Erythroblast (primary cell): ENCODE data around the gene PTCD2.

ENCODE experiments used
- DNase-seq, 2 experiments: peaks; one replicate each; lab custom pipeline; 2025; lab: John Stamatoyannopoulos, UW
- GATA1 ChIP-seq: IDR thresholded peaks from 2 replicates; pipeline ENCODE4 v1.6.1; 2011; ENCODE audit warnings: low read depth, mild to moderate bottlenecking, control low read depth, low read length, moderate library complexity
- POLR2A ChIP-seq: IDR thresholded peaks from 2 replicates; pipeline ENCODE4 v1.6.1; 2011; ENCODE audit warnings: mild to moderate bottlenecking, low read length

The PTCD2 gene

GRCh38 chr5:72338689-72339209 lies 18.6 kb downstream of the PTCD2 start:
- DNase-seq = no peak
- TF ChIP-seq GATA1 (no peak), POLR2A (no peak)

DNA sequence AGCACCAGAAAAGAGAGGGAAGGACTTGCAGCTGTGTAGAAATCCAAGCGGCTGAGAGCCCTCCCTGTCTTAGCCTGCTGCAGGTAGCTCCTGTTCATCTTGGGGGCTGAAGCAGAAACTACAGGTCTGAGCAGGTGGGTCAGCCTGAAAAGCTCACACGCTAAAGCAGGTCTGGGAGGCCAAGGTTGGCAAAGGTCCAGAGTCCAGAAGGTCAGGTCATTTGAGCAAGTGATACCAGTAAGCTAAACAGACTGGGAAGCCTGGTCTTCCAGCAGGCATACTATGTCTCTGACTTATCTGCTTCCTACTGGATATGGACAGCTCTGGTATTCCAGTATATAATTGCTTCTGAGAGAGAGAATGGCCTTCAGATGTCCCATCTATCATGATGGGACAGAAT lies 26.2 kb downstream of the PTCD2 start:
- DNase-seq = no peak
- TF ChIP-seq POLR2A (no peak), GATA1 (no peak)

DNA sequence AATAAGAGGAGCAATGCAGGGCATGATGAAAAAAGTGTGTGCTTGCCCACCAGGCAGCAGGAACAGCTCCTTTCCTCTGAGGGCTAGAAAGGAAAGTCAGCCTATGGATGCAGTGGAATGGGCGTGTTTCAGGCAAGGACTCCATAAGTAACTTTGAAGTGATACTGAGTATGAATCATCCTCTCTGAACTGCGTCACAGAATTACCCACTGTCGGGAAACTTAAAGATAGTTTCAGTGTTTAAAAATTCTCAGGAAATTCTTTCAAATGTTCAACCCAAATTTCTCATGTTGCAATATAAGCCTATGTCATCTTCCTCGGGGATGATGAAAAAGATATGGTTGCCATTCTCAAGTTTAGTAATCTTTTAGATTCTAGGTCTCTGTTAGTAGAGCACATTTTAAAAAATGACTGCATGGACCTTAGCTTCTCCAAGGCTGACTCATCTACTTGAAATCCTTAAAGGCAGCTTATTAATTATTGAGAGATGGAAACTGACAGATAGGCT lies 27.7 kb downstream of the PTCD2 start:
- TF ChIP-seq POLR2A = no peak
- no peak for TF ChIP-seq GATA1
- DNase-seq = peak in 1 of 2 experiments; percentile 14

GRCh38 chr5:72351376-72351775 lies 31.2 kb downstream of the PTCD2 start:
- no peak for DNase-seq
- TF ChIP-seq GATA1 (no peak), POLR2A (no peak)

- TF ChIP-seq GATA1 (no peak), POLR2A (no peak)
- DNase-seq = no peak
These were observed 32.4 kb downstream of the PTCD2 start for GRCh38 chr5:72352616-72353015.

DNA sequence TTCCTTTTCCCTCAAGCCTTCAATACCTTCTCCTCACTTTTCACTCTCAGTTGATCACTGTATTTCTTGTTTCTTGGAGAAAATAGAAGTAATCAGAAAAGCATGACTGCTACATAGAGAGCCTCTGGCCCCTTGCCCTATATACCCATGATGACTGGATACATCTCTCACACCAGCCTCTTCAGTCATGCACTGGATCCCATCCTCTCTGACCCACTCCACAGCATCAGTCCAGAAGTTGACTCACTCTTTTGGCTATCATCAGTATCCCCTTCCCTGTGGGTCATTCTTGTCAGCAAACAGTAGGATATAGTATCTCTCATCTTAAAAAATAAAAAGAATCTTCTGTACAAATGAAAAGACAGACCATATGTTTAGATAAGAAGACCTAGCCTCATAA lies 32.9 kb downstream of the PTCD2 start:
- TF ChIP-seq POLR2A = no peak
- TF ChIP-seq GATA1 = no peak

GRCh38 chr5:72355706-72356299 lies 35.6 kb downstream of the PTCD2 start:
- DNase-seq = no peak
- TF ChIP-seq POLR2A (no peak), GATA1 (no peak)

More for the DNA sequence above, 32.9 kb downstream of the PTCD2 start:
- DNase-seq = no peak

GRCh38 chr5:72356361-72356760 lies 36.2 kb downstream of the PTCD2 start:
- DNase-seq = no peak
- TF ChIP-seq GATA1 (no peak), POLR2A (no peak)

DNA sequence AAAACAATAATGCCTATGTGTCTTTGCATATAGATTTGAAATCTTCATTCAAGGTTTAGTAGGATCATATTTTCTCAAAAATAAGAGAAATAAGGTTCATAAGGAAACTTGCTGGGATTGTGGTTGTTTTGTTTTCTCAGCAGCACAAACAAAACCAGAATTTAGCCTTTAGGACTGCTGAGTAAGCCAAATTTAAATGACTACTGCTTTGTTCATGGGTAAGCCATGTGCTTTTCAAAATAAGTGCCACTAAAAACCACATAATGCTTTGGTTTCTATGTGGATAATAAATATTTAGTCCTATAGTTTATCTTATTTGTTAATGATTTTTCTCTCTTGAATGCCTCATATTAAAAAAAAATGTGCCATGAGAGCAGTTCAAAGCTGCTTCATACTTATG lies 38.8 kb downstream of the PTCD2 start:
- DNase-seq = no peak
- TF ChIP-seq POLR2A = no peak
- no peak for TF ChIP-seq GATA1

DNA sequence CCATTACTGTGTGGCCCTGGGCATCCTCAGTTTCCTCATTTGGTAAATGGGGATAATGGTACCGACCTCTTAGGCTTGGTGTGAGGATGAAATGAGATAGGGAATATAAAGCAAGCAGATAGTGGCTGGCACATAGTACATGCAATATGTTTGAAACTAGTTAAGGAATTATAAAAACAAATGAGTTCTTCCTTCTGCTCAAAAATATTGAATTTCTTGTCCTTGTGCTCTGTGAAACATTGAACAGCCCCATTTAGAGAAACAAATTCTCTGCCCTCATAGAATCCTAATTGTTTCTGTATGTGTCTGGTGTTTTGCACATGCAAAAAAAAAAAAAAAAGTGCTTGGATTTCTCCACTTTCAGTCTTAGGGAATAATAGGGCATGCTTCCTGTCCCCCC lies 39.7 kb downstream of the PTCD2 start:
- no peak for TF ChIP-seq GATA1
- no peak for TF ChIP-seq POLR2A
- DNase-seq = no peak

DNA sequence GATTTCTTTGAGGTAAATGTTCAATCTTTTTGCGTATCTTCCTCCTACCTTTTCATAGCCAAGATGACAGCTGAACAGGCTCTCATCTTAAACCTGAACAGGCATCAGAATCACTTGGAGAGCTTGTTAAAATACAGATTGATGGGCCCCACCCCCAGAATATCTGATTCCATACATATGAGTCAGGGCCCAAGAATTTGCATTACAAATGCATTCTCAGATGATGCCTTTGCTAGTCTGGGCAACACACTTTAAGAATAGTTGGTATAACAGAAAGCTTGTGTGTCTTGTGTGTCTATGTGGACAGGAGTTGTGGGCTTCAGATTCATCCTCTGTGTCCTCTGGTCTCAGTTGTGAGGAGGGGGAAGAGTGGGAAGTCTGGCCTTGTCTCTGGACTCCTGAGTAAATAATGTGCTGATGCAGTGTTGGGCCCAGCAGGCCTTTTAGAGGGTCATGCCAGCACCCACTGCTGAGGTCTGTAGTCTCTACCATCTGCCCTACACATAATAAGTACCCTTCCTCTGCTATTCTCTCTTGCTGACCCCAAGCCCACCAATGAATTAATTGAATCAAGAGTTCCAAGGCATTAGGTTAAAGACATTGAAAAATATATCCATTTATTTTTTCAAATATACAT lies 43.1 kb downstream of the PTCD2 start:
- no peak for TF ChIP-seq POLR2A
- TF ChIP-seq GATA1 = no peak
- no peak for DNase-seq

GRCh38 chr5:72364171-72364570 lies 44.0 kb downstream of the PTCD2 start:
- DNase-seq = peak in 1 of 2 experiments; percentile 42
- TF ChIP-seq GATA1 = no peak
- TF ChIP-seq POLR2A = no peak

DNA sequence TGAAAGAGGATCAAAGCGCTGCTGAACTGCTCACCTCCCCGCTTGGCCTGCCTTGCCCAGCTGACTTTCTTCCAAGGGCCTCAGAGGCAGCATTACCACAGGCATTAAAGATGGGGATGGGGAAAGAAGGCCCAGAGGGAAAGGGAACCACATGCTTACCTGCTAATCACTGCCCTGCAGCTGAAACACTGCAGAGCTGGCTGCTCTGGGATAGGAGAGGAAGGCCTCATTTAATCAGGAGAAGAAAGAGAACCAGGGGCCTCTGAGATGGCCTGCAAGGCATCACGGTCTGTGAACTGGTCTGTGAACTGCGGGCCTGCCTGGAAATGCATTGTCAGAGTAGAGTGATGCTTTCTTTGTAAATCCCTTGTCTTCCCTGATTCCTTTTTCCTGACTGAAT lies 44.8 kb downstream of the PTCD2 start:
- DNase-seq = no peak
- TF ChIP-seq POLR2A = no peak
- no peak for TF ChIP-seq GATA1

GRCh38 chr5:72366324-72366976 lies 46.3 kb downstream of the PTCD2 start:
- TF ChIP-seq POLR2A (no peak), GATA1 (no peak)
- peak; percentile 75 to 76 for DNase-seq

DNA sequence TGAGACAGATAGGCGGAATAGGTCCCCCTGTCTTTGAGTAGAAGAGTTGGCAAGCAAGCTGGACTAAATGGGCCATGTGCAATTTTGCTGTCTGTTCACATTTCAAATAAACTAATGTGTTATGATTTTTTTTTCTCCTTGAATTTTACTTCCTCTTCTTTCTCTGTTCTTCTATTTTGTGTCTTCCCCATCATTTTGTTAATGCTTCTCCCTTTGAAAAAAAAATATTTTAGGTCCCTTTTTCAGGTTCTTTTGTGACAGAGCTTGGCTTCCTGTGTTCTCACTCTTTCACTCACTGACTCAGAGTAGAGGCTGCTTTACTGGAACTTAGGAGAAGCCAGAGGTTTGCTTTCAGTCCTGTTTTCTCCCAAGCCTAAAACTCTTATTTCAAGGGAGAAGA lies 48.1 kb downstream of the PTCD2 start:
- TF ChIP-seq POLR2A = no peak
- TF ChIP-seq GATA1 = no peak
- no peak for DNase-seq
